HepG2 (cell line): Measurements from ENCODE around the gene EMC9. TPM values are rescaled to one million over a fixed set of nuclear protein-coding genes. Genes with fewer than 3 reads are reported as not detected.

Experiments
- ATAC-seq: fragments of 200-7000 bp; cut with Tn5 transposase; 3 replicates; pipeline ENCODE4 v1.9.1; 2020; ENCODE audit warnings: mild to moderate bottlenecking, moderate library complexity
- BruUV-seq: library from RNA; stranded (reverse); fragments of 400-500 nt; replicated peaks from 2 replicates; lab custom pipeline; 2021; lab: Mats Ljungman, UMichigan
- CTCF ChIA-PET: fragments of 300-600 bp; formaldehyde crosslinking; extraction: SDS; loops from one replicate; lab custom pipeline; 2021; ENCODE audit warnings: low total read pairs, inconsistent platforms, low intra/inter-chr PET ratio; lab: Yijun Ruan, JAX
- POLR2A ChIA-PET: fragments of 350-600 bp; sonication (Branson Sonifier 250); formaldehyde crosslinking; loops from one replicate; lab custom pipeline; 2020; ENCODE audit warnings: antibody characterized with exemption, inconsistent platforms; lab: Yijun Ruan, JAX
- DNase-seq: peaks from one replicate; pipeline ENCODE4 v3.0.0-alpha.2; 2015; ENCODE audit warnings: low spot score
- FAIRE-seq: peaks from 3 replicates; lab custom pipeline; 2011; peaks lifted over from hg19 to GRCh38; lab: Jason Lieb, UNC
- H2AFZ ChIP-seq: one replicate; pipeline ENCODE4 v1.6.1; 2011; ENCODE audit warnings: low read length, inconsistent platforms
- H3K27ac ChIP-seq: fragments of 300-600 bp; 3 replicates; pipeline ENCODE4 v1.8.0; 2011; ENCODE audit warnings: mixed run types, mild to moderate bottlenecking, mixed read lengths, low read length, inconsistent platforms; ENCODE audit not compliant: insufficient read depth; ENCODE audit errors: extremely low read length
- H3K27me3 ChIP-seq, 2 experiments: fragments of 200-600 bp in 1 of 2; 2 replicates in 1 of 2; 3 replicates in 1 of 2; pipeline versions ENCODE4 v1.6.0 to v1.8.0; 2011; ENCODE audit warnings: low read length in 2 of 2, mild to moderate bottlenecking in 2 of 2, moderate library complexity in 2 of 2, inconsistent platforms in 1 of 2; ENCODE audit not compliant: insufficient read depth in 2 of 2, control insufficient read depth in 1 of 2
- H3K36me3 ChIP-seq, 2 experiments: fragments of 200-600 bp in 1 of 2; replicated peaks in 1 of 2; 2 replicates in 1 of 2; 3 replicates in 1 of 2; pipeline versions ENCODE4 v1.5.1 to v1.8.0; 2011; ENCODE audit warnings: low read length in 2 of 2, inconsistent platforms in 1 of 2; ENCODE audit not compliant: insufficient read depth in 2 of 2, control insufficient read depth in 1 of 2
- H3K4me1 ChIP-seq: 2 replicates; pipeline ENCODE4 v1.5.1; 2012; ENCODE audit warnings: low read length, inconsistent platforms; ENCODE audit not compliant: insufficient read depth
- H3K4me2 ChIP-seq: 2 replicates; pipeline ENCODE4 v1.6.0; 2011; ENCODE audit warnings: low read depth, low read length, inconsistent platforms
- H3K4me3 ChIP-seq, 3 experiments: fragments of 200-600 bp in 1 of 3; sonication (generic), shearing (Covaris generic) in 1 of 3; replicated peaks in 1 of 3; 2 replicates each; pipeline ENCODE4 v1.5.1; 2011 to 2016; ENCODE audit warnings: low read length in 3 of 3, inconsistent platforms in 2 of 3, low read depth in 2 of 3, mild to moderate bottlenecking in 2 of 3, control low read depth in 1 of 3, mixed read lengths in 1 of 3; ENCODE audit not compliant: insufficient read depth in 1 of 3
- H3K79me2 ChIP-seq: one replicate; pipeline ENCODE4 v1.6.1; 2011; ENCODE audit warnings: low read length, inconsistent platforms; ENCODE audit not compliant: insufficient read depth
- H3K9ac ChIP-seq: 2 replicates; pipeline ENCODE4 v1.6.0; 2011; ENCODE audit warnings: mild to moderate bottlenecking, low read depth, low read length, inconsistent platforms; ENCODE audit not compliant: insufficient read depth
- H3K9me3 ChIP-seq: 2 replicates; pipeline ENCODE4 v1.5.1; 2012; ENCODE audit warnings: mild to moderate bottlenecking, low read length
- H4K20me1 ChIP-seq: 2 replicates; pipeline ENCODE4 v1.6.0; 2011; ENCODE audit warnings: inconsistent platforms, mild to moderate bottlenecking, low read length, moderate library complexity; ENCODE audit not compliant: insufficient read depth
- CAMTA2 ChIP-seq: sonication (generic); formaldehyde crosslinking; IDR thresholded peaks from 2 replicates; pipeline ENCODE4 v1.4.0; 2020; ENCODE audit warnings: mild to moderate bottlenecking, missing genetic modification reagents, borderline replicate concordance
- CEBPG ChIP-seq: IDR thresholded peaks from 2 replicates; pipeline ENCODE4 v1.6.1; 2016
- ELF3 ChIP-seq: IDR thresholded peaks from 2 replicates; pipeline ENCODE4 v1.6.1; 2016; ENCODE audit warnings: missing genetic modification reagents, missing compliant biosample characterization
- FOXA3 ChIP-seq: IDR thresholded peaks from 2 replicates; pipeline ENCODE4 v1.6.1; 2016; ENCODE audit warnings: missing genetic modification reagents, missing compliant biosample characterization
- GFI1 ChIP-seq: sonication (generic); formaldehyde crosslinking; IDR thresholded peaks from 2 replicates; pipeline ENCODE4 v1.5.0; 2020; ENCODE audit warnings: missing genetic modification reagents, mild to moderate bottlenecking, borderline replicate concordance
- PPARG ChIP-seq: conservative IDR thresholded peaks from 2 replicates; pipeline ENCODE4 v1.6.1; 2016; ENCODE audit warnings: missing biosample characterization, missing genetic modification reagents
- PRDM15 ChIP-seq: sonication (generic); formaldehyde crosslinking; IDR thresholded peaks from 2 replicates; pipeline ENCODE4 v1.4.0; 2020; ENCODE audit warnings: missing genetic modification reagents
- RARG ChIP-seq: sonication (generic); formaldehyde crosslinking; IDR thresholded peaks from 2 replicates; pipeline ENCODE4 v1.4.0; 2020; ENCODE audit warnings: low read depth, mild to moderate bottlenecking, missing genetic modification reagents
- RXRA ChIP-seq: sonication (generic); formaldehyde crosslinking; IDR thresholded peaks from 2 replicates; pipeline ENCODE4 v1.5.1; 2020; ENCODE audit warnings: missing genetic modification reagents
- RXRB ChIP-seq: IDR thresholded peaks from 2 replicates; pipeline ENCODE4 v1.6.1; 2016; ENCODE audit warnings: borderline replicate concordance, missing genetic modification reagents, missing compliant biosample characterization
- TEAD3 ChIP-seq: optimal IDR thresholded peaks from 2 replicates; pipeline ENCODE3; 2016; ENCODE audit warnings: borderline replicate concordance
- ZNF576 ChIP-seq: sonication (generic); formaldehyde crosslinking; IDR thresholded peaks from 2 replicates; pipeline ENCODE4 v1.4.0; 2020; ENCODE audit warnings: mild to moderate bottlenecking, missing genetic modification reagents
- ZNF749 ChIP-seq: sonication (generic); formaldehyde crosslinking; IDR thresholded peaks from 2 replicates; pipeline ENCODE4 v1.8.0; 2022; ENCODE audit warnings: mild to moderate bottlenecking, missing genetic modification reagents, moderate library complexity, borderline replicate concordance
- ZNF768 ChIP-seq: sonication (generic); formaldehyde crosslinking; IDR thresholded peaks from 2 replicates; pipeline ENCODE4 v1.4.0; 2020; ENCODE audit warnings: missing genetic modification reagents
- WGBS: methylation state at CpG from one replicate; pipeline ENCODE4 v1.1.6; 2017; ENCODE audit warnings: low lambda C conversion rate; 5-methylcytosine and 5-hydroxymethylcytosine counted together
- in situ Hi-C: cut with HindIII; loops from 2 replicates; pipeline ENCODE4 v1.10.0; 2017; ENCODE audit warnings: low pct_unique_long_range_greater_than_20kb; ENCODE audit not compliant: extremely low pct_ligation_motif_present
- intact Hi-C: fragments of 100-400 bp; cut with micrococcal nuclease; formaldehyde crosslinking; loops from one replicate; pipeline ENCODE4 v1.10.0; 2022; ENCODE audit not compliant: unreplicated experiment
- polyA plus RNA-seq, 8 experiments: library from polyadenylated mRNA; depleted of rRNA in 3 of 8; stranded (reverse) in 7 of 8; unstranded in 1 of 8; fragments of >200 nt; fragmentation: Illumina TruSeq in 4 of 8; extraction: Trizol in 4 of 8; gene quantifications; 2 replicates each; pipeline versions ENCODE4 v1.2.1 to v1.2.3, GENCODE V29; 2011 to 2016; ENCODE audit warnings: low read depth in 4 of 8, missing spikeins in 1 of 8, mixed read lengths in 1 of 8; ENCODE audit not compliant: insufficient read depth in 1 of 8
- total RNA-seq, 5 experiments: library from RNA; depleted of rRNA; stranded (reverse); fragments of >200 nt; fragmentation: Illumina TruSeq; extraction: Trizol; gene quantifications; 2 replicates each; pipeline ENCODE4 v1.2.3, GENCODE V29; 2016; ENCODE audit warnings: low read depth in 1 of 5
- TF ChIP-seq, protein P1 (sequence below): sonication (generic); formaldehyde crosslinking; conservative IDR thresholded peaks from 2 replicates; pipeline ENCODE4 v1.5.0; 2020; ENCODE audit warnings: missing genetic modification reagents
- TF ChIP-seq, protein P2 (sequence below): sonication (generic); formaldehyde crosslinking; IDR thresholded peaks from 2 replicates; pipeline ENCODE4 v1.4.0; 2020; ENCODE audit warnings: mild to moderate bottlenecking, missing genetic modification reagents

Gene EMC9
- total and polyA plus RNA-seq, 2 of the 13 experiments (the other 11 are each of a cell fraction or from before 2014, with no cell fraction given) = 60.5 to 78.7 TPM

DNA sequence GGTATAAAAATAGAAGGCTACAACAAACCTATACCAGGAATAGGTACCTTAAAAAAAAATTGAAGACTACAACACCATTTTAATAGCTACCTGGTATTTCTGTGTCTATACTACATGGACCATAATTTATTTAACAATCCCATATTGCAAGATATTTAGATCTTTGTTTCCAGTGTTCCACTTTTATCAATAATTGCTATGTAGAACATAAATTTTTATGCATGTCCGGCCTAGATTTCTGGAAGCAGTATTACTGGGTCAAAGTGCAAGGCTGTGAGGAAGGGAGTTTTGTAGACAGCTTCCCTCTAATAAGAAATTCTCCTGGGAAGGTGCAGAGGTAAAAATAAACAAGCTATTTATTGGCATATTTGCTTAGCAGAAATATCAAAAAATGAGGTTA lies 30.9 kb downstream of the EMC9 start:
- in situ Hi-C loops (loop anchor here (25.0 kb wide), 1 partner anchor 1523 kb away; the partner anchor contains the start of genes ABHD4 and DAD1), intact Hi-C loops (loop anchor here (10.0 kb wide), 2 partner anchors 806 to 1016 kb away; partner anchors contain the start of genes ACIN1, BCL2L2, C14orf119 and PPP1R3E)
- no peak overlapping the region; a peak in 1 of 6 replicates for H3K4me3 ChIP-seq
- ChIA-PET CTCF (interaction anchor here (1.1 to 5.4 kb wide), 2 partner anchors 50 to 51 kb away, joined by 4 to 86 read pairs; partner anchors contain the start of gene IRF9), POLR2A (interaction anchor here (1.1 to 11.8 kb wide), 8 partner anchors 15 to 160 kb away, joined by 4 to 594 read pairs (median 22); partner anchors contain the start of genes CHMP4A, EMC9, FITM1 and IRF9)
- no peak for FAIRE-seq
- H3K4me1 ChIP-seq = peaks cover 59% of the 10 kb centered on the region
- H4K20me1 ChIP-seq = no peaks in the 10 kb centered on the region
- no peaks in the 10 kb centered on the region; a peak in 1 of 5 replicates for H3K27me3 ChIP-seq
- no peaks in the 10 kb centered on the region for H3K36me3 ChIP-seq
- no peaks in the 10 kb centered on the region for H3K9me3 ChIP-seq
- no TSS peak for BruUV-seq
- H3K9ac ChIP-seq = no peak overlapping the region
- WGBS = 63% methylated on average over 1 of the region's 1 CpG
- no peak for ATAC-seq
- no peak overlapping the region for H2AFZ ChIP-seq
- DNase-seq = no peak
- H3K79me2 ChIP-seq = peaks cover 7% of the 10 kb centered on the region
- peak overlapping the region; percentile 4 for H3K27ac ChIP-seq
- peak overlapping the region; percentile 26 for H3K4me2 ChIP-seq
- no peak for TF ChIP-seq CEBPG (CRISPR knock-in tag)
- no peak for TF ChIP-seq ZNF576 (CRISPR knock-in tag)
- TF ChIP-seq ELF3 (CRISPR knock-in tag) = no peak
- no peak for TF ChIP-seq CAMTA2 (CRISPR knock-in tag)
- TF ChIP-seq GFI1 = no peak
- TF ChIP-seq FOXA3 (CRISPR knock-in tag) = peak; percentile 30; the same call in 1 of the 2 replicates
- TF ChIP-seq, protein P1, sequence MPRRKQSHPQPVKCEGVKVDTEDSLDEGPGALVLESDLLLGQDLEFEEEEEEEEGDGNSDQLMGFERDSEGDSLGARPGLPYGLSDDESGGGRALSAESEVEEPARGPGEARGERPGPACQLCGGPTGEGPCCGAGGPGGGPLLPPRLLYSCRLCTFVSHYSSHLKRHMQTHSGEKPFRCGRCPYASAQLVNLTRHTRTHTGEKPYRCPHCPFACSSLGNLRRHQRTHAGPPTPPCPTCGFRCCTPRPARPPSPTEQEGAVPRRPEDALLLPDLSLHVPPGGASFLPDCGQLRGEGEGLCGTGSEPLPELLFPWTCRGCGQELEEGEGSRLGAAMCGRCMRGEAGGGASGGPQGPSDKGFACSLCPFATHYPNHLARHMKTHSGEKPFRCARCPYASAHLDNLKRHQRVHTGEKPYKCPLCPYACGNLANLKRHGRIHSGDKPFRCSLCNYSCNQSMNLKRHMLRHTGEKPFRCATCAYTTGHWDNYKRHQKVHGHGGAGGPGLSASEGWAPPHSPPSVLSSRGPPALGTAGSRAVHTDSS (CRISPR knock-in tag) = no peak
- no peak for TF ChIP-seq TEAD3 (CRISPR knock-in tag)
- 0 out of 2 replicates have a peak, but pooled peaks have one; percentile 9 for TF ChIP-seq RXRB
- TF ChIP-seq RXRA (CRISPR knock-in tag) = no peak
- peak; percentile 44 for TF ChIP-seq PPARG (CRISPR knock-in tag)
- no peak for TF ChIP-seq PRDM15 (CRISPR knock-in tag)
- no peak for TF ChIP-seq ZNF749 (CRISPR knock-in tag)
- TF ChIP-seq ZNF768 = no peak
- TF ChIP-seq RARG (CRISPR knock-in tag) = no peak
- TF ChIP-seq, protein P2, sequence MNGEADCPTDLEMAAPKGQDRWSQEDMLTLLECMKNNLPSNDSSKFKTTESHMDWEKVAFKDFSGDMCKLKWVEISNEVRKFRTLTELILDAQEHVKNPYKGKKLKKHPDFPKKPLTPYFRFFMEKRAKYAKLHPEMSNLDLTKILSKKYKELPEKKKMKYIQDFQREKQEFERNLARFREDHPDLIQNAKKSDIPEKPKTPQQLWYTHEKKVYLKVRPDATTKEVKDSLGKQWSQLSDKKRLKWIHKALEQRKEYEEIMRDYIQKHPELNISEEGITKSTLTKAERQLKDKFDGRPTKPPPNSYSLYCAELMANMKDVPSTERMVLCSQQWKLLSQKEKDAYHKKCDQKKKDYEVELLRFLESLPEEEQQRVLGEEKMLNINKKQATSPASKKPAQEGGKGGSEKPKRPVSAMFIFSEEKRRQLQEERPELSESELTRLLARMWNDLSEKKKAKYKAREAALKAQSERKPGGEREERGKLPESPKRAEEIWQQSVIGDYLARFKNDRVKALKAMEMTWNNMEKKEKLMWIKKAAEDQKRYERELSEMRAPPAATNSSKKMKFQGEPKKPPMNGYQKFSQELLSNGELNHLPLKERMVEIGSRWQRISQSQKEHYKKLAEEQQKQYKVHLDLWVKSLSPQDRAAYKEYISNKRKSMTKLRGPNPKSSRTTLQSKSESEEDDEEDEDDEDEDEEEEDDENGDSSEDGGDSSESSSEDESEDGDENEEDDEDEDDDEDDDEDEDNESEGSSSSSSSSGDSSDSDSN (CRISPR knock-in tag) = no peak
